BE2C (cell line): Measurements from ENCODE around the gene USPL1.

Experiments used
- DNase-seq: peaks from one replicate; pipeline ENCODE4 v3.0.0-alpha.2; 2020
- H3K27me3 ChIP-seq: fragments of 250-450 bp; sonication (Bioruptor Pico); 2 replicates; pipeline ENCODE4 v1.5.1; 2020; ENCODE audit warnings: mild to moderate bottlenecking
- H3K36me3 ChIP-seq: fragments of 250-450 bp; sonication (Bioruptor Pico); 2 replicates; pipeline ENCODE4 v1.5.1; 2020; ENCODE audit warnings: mild to moderate bottlenecking
- H3K4me1 ChIP-seq: fragments of 250-450 bp; sonication (Bioruptor Pico); 2 replicates; pipeline ENCODE4 v1.5.1; 2020
- H3K4me3 ChIP-seq: 2 replicates; pipeline ENCODE4 v1.5.1; 2011; ENCODE audit warnings: low read depth, low read length
- H3K9me3 ChIP-seq: fragments of 250-450 bp; sonication (Bioruptor Pico); 2 replicates; pipeline ENCODE4 v1.5.1; 2020
- TF ChIP-seq, protein P1 (sequence below): IDR thresholded peaks from 2 replicates; pipeline ENCODE4 v1.5.1; 2012; ENCODE audit warnings: mild to moderate bottlenecking, low read depth, low read length

Gene USPL1

GRCh38 chr13:30698488-30699005, 80.8 kb downstream of the USPL1 start:
- H3K36me3 ChIP-seq, result no peaks in the 10 kb centered on the region
- no peaks in the 10 kb centered on the region for H3K9me3 ChIP-seq
- DNase-seq, result no peak
- TF ChIP-seq, protein P1, sequence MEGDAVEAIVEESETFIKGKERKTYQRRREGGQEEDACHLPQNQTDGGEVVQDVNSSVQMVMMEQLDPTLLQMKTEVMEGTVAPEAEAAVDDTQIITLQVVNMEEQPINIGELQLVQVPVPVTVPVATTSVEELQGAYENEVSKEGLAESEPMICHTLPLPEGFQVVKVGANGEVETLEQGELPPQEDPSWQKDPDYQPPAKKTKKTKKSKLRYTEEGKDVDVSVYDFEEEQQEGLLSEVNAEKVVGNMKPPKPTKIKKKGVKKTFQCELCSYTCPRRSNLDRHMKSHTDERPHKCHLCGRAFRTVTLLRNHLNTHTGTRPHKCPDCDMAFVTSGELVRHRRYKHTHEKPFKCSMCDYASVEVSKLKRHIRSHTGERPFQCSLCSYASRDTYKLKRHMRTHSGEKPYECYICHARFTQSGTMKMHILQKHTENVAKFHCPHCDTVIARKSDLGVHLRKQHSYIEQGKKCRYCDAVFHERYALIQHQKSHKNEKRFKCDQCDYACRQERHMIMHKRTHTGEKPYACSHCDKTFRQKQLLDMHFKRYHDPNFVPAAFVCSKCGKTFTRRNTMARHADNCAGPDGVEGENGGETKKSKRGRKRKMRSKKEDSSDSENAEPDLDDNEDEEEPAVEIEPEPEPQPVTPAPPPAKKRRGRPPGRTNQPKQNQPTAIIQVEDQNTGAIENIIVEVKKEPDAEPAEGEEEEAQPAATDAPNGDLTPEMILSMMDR, result no peak
- H3K4me1 ChIP-seq, result peaks cover 11% of the 10 kb centered on the region
- H3K27me3 ChIP-seq, result no peaks in the 10 kb centered on the region
- no peak overlapping the region for H3K4me3 ChIP-seq

- DNase-seq, result no peak
- TF ChIP-seq, protein P1, result no peak
- Histone ChIP-seq H3K9me3 (no peaks in the 10 kb centered on the region), H3K27me3 (no peaks in the 10 kb centered on the region), H3K4me3 (no peak overlapping the region), H3K4me1 (peaks cover 11% of the 10 kb centered on the region), H3K36me3 (no peaks in the 10 kb centered on the region)
Observed at GRCh38 chr13:30700364-30700763, 82.6 kb downstream of the USPL1 start.

DNA sequence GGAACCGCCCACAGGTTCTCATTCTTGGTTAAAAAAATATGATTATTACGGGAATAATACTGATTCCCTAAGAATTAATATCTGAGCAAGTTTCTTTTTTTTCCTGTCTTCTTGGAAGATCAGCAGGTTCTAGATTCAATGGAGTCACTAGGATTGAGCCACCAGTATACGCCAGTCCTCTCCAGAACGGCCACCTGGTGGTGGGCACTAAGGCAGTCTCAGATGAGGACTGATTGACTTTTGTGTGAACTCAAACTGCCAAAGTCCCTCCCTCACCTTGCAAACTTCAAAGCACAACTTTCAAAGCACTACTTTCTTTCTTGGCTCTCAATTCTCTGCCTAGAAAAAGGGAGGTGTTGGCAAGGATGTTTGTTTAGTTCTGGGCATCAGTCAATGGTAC, 84.3 kb downstream of the USPL1 start:
- no peaks in the 10 kb centered on the region for H3K9me3 ChIP-seq
- H3K36me3 ChIP-seq, result no peaks in the 10 kb centered on the region
- TF ChIP-seq, protein P1, result peak; percentile 40
- H3K27me3 ChIP-seq, result no peaks in the 10 kb centered on the region
- no peak for DNase-seq
- peaks cover 11% of the 10 kb centered on the region for H3K4me1 ChIP-seq
- no peak overlapping the region for H3K4me3 ChIP-seq

DNA sequence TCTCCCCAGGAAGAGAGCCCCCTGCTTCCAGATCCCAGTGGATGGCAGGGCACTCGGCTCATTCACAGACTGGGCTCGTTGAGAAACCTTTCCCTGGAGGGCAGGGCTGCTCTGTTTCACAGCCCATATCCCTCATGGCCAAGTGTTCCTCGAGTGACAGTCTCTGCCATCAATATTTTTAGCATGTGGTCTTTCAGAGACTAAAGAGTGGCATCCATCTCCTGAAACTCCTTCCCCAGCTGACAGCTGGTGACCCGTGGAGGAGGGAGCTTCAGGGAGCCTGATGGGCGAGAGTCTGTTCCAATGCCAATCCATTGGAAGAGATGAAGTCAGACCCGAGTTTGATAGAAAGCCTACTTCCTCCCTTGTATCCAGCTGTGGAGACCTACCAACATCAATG, 86.9 kb downstream of the USPL1 start:
- Histone ChIP-seq H3K27me3 (no peaks in the 10 kb centered on the region), H3K4me3 (no peak overlapping the region), H3K4me1 (no peaks in the 10 kb centered on the region), H3K36me3 (no peaks in the 10 kb centered on the region), H3K9me3 (no peaks in the 10 kb centered on the region)
- no peak for DNase-seq
- TF ChIP-seq, protein P1, result no peak

GRCh38 chr13:30705680-30706079, 88.0 kb downstream of the USPL1 start:
- no peaks in the 10 kb centered on the region for H3K4me1 ChIP-seq
- no peaks in the 10 kb centered on the region for H3K9me3 ChIP-seq
- TF ChIP-seq, protein P1, result no peak
- no peaks in the 10 kb centered on the region for H3K36me3 ChIP-seq
- DNase-seq, result no peak
- no peaks in the 10 kb centered on the region for H3K27me3 ChIP-seq
- no peak overlapping the region for H3K4me3 ChIP-seq

GRCh38 chr13:30708541-30708940, 90.8 kb downstream of the USPL1 start:
- TF ChIP-seq, protein P1, result no peak
- H3K36me3 ChIP-seq, result no peaks in the 10 kb centered on the region
- no peaks in the 10 kb centered on the region for H3K27me3 ChIP-seq
- H3K4me3 ChIP-seq, result no peak overlapping the region
- H3K4me1 ChIP-seq, result no peaks in the 10 kb centered on the region
- no peak for DNase-seq
- H3K9me3 ChIP-seq, result no peaks in the 10 kb centered on the region
